Measurements from ENCODE around the gene SIRT3.
"Not testable (repeated sequence)": the region's sequence is repeated elsewhere in the genome, so short reads cannot be mapped to it uniquely, and the experiment has no call there.

- not testable (repeated sequence) for TF ChIP-seq PATZ1 (CRISPR knock-in tag; IDR thresholded peaks at IDR 0.05; ENCODE audit: borderline replicate concordance); ARNTL (CRISPR knock-in tag; IDR thresholded peaks at IDR 0.05; ENCODE audit: borderline replicate concordance, low read depth); ZC3H10 (CRISPR knock-in tag; IDR thresholded peaks at IDR 0.05)
These were observed 44.4 kb downstream of the SIRT3 start for GRCh38 chr11:191490-192478.

Data from SK-N-SH treated with all-trans-retinoic acid at 6 μM for 48 hours (cell line).